ENCODE data around the gene HSF5. TPM values are rescaled to one million over a fixed set of nuclear protein-coding genes. Genes with fewer than 3 reads are reported as not detected.

Gene HSF5
- total and polyA plus RNA-seq, 2 of the 13 experiments (the other 11 are each of a cell fraction or from before 2014, with no cell fraction given), result not detected

DNA sequence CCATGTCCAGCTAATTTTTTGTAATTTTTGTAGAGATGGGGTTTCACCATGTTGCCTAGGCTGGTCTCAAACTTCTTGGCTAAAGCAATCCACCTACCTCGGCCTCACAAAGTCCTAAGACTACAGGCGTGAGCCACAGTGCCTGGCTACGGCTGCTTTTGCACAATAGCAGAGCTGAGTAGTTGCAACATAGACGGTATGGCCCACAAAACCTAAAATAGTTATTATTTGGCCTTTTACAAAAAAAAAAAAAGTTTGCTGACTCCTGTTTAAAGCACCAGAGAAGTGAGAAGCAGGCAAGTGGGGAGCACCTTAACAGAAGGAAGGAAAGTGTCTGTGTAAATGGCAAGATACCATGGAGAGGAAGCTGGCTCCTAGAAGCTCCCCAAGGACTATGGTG, 5.3 kb upstream of the HSF5 start:
- BruUV-seq (replicated peaks), result no TSS peak
- WGBS (ENCODE audit: low lambda C conversion rate), result 94% methylated on average over 4 of the region's 4 CpGs
- Histone ChIP-seq H3K4me2 (ENCODE audit: low read depth, low read length) (no peak overlapping the region), H3K4me3 (replicated peaks in 1 of 3; ENCODE audit: insufficient read depth in 1 of 3, low read depth in 2 of 3, low read length in 3 of 3) (no peak overlapping the region), H3K9me3 (ENCODE audit: low read length) (no peaks in the 10 kb centered on the region), H2AFZ (ENCODE audit: low read length) (no peak overlapping the region), H3K27me3 (ENCODE audit: control insufficient read depth in 1 of 2, insufficient read depth in 2 of 2, low read length in 2 of 2) (no peaks in the 10 kb centered on the region), H4K20me1 (ENCODE audit: insufficient read depth, low read length) (peaks cover 5% of the 10 kb centered on the region; the same call in 1 of the 2 replicates), H3K4me1 (ENCODE audit: insufficient read depth, low read length) (peaks cover 6% of the 10 kb centered on the region; the same call in 1 of the 2 replicates), H3K79me2 (ENCODE audit: insufficient read depth, low read length) (no peaks in the 10 kb centered on the region), H3K9ac (ENCODE audit: insufficient read depth, low read depth, low read length) (no peak overlapping the region), H3K27ac (ENCODE audit: extremely low read length, insufficient read depth, low read length) (no peak overlapping the region), H3K36me3 (replicated peaks in 1 of 2; ENCODE audit: control insufficient read depth in 1 of 2, insufficient read depth in 2 of 2, low read length in 2 of 2) (peaks cover 48 to 91% of the 10 kb centered on the region in 2 experiments)
- ChIA-PET POLR2A (no interaction called here), CTCF (ENCODE audit: low intra/inter-chr PET ratio, low total read pairs) (no interaction called here)
- ATAC-seq (no peak), FAIRE-seq (no peak), DNase-seq (ENCODE audit: low spot score) (no peak)
- TF ChIP-seq, protein P1, sequence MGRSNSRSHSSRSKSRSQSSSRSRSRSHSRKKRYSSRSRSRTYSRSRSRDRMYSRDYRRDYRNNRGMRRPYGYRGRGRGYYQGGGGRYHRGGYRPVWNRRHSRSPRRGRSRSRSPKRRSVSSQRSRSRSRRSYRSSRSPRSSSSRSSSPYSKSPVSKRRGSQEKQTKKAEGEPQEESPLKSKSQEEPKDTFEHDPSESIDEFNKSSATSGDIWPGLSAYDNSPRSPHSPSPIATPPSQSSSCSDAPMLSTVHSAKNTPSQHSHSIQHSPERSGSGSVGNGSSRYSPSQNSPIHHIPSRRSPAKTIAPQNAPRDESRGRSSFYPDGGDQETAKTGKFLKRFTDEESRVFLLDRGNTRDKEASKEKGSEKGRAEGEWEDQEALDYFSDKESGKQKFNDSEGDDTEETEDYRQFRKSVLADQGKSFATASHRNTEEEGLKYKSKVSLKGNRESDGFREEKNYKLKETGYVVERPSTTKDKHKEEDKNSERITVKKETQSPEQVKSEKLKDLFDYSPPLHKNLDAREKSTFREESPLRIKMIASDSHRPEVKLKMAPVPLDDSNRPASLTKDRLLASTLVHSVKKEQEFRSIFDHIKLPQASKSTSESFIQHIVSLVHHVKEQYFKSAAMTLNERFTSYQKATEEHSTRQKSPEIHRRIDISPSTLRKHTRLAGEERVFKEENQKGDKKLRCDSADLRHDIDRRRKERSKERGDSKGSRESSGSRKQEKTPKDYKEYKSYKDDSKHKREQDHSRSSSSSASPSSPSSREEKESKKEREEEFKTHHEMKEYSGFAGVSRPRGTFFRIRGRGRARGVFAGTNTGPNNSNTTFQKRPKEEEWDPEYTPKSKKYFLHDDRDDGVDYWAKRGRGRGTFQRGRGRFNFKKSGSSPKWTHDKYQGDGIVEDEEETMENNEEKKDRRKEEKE (IDR thresholded peaks at IDR 0.05), result no peak
- intact Hi-C loops (cut with micrococcal nuclease; ENCODE audit: unreplicated experiment), result no loop called here
- in situ Hi-C loops (cut with HindIII; ENCODE audit: extremely low pct_ligation_motif_present, low pct_unique_long_range_greater_than_20kb), result no loop called here

DNA sequence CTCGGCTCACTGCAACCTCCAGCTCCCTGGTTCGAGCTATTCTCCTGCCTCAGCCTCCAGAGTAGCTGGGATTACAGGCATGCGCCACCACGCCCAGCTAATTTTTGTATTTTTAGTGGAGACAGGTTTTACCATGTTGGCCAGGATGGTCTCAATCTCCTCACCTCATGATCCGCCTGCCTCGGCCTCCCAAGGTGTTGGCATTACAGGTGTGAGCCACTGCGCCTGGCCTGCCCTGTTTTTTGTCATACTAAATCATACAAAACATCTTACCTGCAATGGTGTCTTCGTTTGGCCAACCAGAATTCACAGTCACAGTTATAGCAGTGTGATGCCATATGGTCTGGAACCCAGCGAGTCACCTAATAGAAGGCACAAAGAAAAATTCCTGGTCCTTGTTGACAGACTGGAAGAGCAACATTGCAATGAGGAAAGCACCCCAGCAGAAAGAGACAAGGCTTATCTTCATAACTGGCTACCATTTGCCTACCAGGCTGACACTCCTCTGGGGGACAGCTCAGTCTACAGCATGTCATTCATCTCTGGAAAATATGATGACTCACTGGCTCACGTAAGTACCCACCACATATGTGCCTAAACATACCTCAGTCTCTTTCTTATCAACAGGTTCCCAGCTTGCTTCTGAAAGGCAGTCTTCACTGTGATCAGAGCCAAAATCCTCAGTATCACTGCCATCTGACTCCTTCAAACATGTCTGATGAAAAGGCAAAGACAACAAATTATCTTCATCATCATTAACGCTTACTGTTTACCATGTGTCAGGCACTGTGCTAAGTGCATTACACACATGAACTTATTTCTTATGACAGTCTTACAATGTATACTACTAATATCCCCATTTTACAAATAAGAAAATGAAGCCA, 4.3 kb upstream of the HSF5 start:
- Histone ChIP-seq H3K9ac (ENCODE audit: insufficient read depth, low read depth, low read length) (no peak overlapping the region), H3K79me2 (ENCODE audit: insufficient read depth, low read length) (no peaks in the 10 kb centered on the region), H4K20me1 (ENCODE audit: insufficient read depth, low read length) (peaks cover 5% of the 10 kb centered on the region; the same call in 1 of the 2 replicates), H3K9me3 (ENCODE audit: low read length) (no peaks in the 10 kb centered on the region), H3K27me3 (ENCODE audit: control insufficient read depth in 1 of 2, insufficient read depth in 2 of 2, low read length in 2 of 2) (no peaks in the 10 kb centered on the region), H3K4me2 (ENCODE audit: low read depth, low read length) (no peak overlapping the region), H3K4me1 (ENCODE audit: insufficient read depth, low read length) (no peaks in the 10 kb centered on the region), H2AFZ (ENCODE audit: low read length) (no peak overlapping the region), H3K4me3 (replicated peaks in 1 of 3; ENCODE audit: insufficient read depth in 1 of 3, low read depth in 2 of 3, low read length in 3 of 3) (no peak overlapping the region), H3K36me3 (replicated peaks in 1 of 2; ENCODE audit: control insufficient read depth in 1 of 2, insufficient read depth in 2 of 2, low read length in 2 of 2) (peaks cover 48 to 83% of the 10 kb centered on the region in 2 experiments), H3K27ac (ENCODE audit: extremely low read length, insufficient read depth, low read length) (no peak overlapping the region)
- in situ Hi-C loops (cut with HindIII; ENCODE audit: extremely low pct_ligation_motif_present, low pct_unique_long_range_greater_than_20kb), result no loop called here
- 95% methylated on average over 11 of the region's 11 CpGs for WGBS (ENCODE audit: low lambda C conversion rate)
- CTCF ChIA-PET (ENCODE audit: low intra/inter-chr PET ratio, low total read pairs), result no interaction called here
- no TSS peak for BruUV-seq (replicated peaks)
- FAIRE-seq (no peak), ATAC-seq (no peak), DNase-seq (ENCODE audit: low spot score) (no peak)
- intact Hi-C loops (cut with micrococcal nuclease; ENCODE audit: unreplicated experiment), result no loop called here
- POLR2A ChIA-PET, result no interaction called here
- no peak for TF ChIP-seq XBP1 (CRISPR knock-in tag; IDR thresholded peaks at IDR 0.05)
- TF ChIP-seq, protein P2, sequence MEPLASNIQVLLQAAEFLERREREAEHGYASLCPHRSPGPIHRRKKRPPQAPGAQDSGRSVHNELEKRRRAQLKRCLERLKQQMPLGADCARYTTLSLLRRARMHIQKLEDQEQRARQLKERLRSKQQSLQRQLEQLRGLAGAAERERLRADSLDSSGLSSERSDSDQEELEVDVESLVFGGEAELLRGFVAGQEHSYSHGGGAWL (CRISPR knock-in tag; IDR thresholded peaks at IDR 0.05), result no peak
- no peak for TF ChIP-seq BHLHE40 (IDR thresholded peaks at IDR 0.05; ENCODE audit: low read length)
- TF ChIP-seq, protein P3, sequence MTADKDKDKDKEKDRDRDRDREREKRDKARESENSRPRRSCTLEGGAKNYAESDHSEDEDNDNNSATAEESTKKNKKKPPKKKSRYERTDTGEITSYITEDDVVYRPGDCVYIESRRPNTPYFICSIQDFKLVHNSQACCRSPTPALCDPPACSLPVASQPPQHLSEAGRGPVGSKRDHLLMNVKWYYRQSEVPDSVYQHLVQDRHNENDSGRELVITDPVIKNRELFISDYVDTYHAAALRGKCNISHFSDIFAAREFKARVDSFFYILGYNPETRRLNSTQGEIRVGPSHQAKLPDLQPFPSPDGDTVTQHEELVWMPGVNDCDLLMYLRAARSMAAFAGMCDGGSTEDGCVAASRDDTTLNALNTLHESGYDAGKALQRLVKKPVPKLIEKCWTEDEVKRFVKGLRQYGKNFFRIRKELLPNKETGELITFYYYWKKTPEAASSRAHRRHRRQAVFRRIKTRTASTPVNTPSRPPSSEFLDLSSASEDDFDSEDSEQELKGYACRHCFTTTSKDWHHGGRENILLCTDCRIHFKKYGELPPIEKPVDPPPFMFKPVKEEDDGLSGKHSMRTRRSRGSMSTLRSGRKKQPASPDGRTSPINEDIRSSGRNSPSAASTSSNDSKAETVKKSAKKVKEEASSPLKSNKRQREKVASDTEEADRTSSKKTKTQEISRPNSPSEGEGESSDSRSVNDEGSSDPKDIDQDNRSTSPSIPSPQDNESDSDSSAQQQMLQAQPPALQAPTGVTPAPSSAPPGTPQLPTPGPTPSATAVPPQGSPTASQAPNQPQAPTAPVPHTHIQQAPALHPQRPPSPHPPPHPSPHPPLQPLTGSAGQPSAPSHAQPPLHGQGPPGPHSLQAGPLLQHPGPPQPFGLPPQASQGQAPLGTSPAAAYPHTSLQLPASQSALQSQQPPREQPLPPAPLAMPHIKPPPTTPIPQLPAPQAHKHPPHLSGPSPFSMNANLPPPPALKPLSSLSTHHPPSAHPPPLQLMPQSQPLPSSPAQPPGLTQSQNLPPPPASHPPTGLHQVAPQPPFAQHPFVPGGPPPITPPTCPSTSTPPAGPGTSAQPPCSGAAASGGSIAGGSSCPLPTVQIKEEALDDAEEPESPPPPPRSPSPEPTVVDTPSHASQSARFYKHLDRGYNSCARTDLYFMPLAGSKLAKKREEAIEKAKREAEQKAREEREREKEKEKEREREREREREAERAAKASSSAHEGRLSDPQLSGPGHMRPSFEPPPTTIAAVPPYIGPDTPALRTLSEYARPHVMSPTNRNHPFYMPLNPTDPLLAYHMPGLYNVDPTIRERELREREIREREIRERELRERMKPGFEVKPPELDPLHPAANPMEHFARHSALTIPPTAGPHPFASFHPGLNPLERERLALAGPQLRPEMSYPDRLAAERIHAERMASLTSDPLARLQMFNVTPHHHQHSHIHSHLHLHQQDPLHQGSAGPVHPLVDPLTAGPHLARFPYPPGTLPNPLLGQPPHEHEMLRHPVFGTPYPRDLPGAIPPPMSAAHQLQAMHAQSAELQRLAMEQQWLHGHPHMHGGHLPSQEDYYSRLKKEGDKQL (CRISPR knock-in tag; IDR thresholded peaks at IDR 0.05; ENCODE audit: low read depth), result no peak

All from HepG2 (cell line).